Right cardiac atrium (tissue), 5 donors: ENCODE results near the gene DAB1. TPM values are rescaled to one million over a fixed set of nuclear protein-coding genes. Genes with fewer than 3 reads are reported as not detected.

Experiments used
- ATAC-seq, 2 donors: fragments of 200-7000 bp; cut with Tn5 transposase; one replicate each; pipeline versions ENCODE4 v1.8.0 to v1.9.1; 2020; ENCODE audit warnings: moderate library complexity in 2 of 2, mild to moderate bottlenecking in 1 of 2
- DNase-seq, 3 donors: peaks; one replicate each; pipeline ENCODE4 v3.0.0-alpha.2; 2020
- H3K27ac ChIP-seq: one replicate; pipeline ENCODE4 v1.5.1; 2013; ENCODE audit warnings: mild to moderate bottlenecking, low read length, control low read depth, moderate library complexity
- H3K27me3 ChIP-seq: one replicate; pipeline ENCODE4 v1.6.1; 2013; ENCODE audit not compliant: control insufficient read depth, insufficient read depth
- H3K4me1 ChIP-seq: one replicate; pipeline ENCODE4 v1.6.1; 2013; ENCODE audit warnings: low read length; ENCODE audit not compliant: control insufficient read depth, insufficient read depth
- H3K4me3 ChIP-seq: one replicate; pipeline ENCODE4 v1.5.1; 2013; ENCODE audit warnings: low read length, control low read depth
- H3K9me3 ChIP-seq: one replicate; pipeline ENCODE4 v1.6.1; 2013; ENCODE audit warnings: low read length; ENCODE audit not compliant: control insufficient read depth
- WGBS: extraction: QIAGEN DNeasy Blood & Tissue Kit; methylation state at CpG from one replicate; pipeline ENCODE4 v1.1.7; 2013; 5-methylcytosine and 5-hydroxymethylcytosine counted together
- intact Hi-C, 4 donors: fragments of 100-400 bp; cut with DNase I; formaldehyde crosslinking; loops; one replicate each; pipeline versions ENCODE4 v1.11.0 to v1.14.0; 2022 to 2023
- polyA plus RNA-seq: library from polyadenylated mRNA; stranded (reverse); fragments of 200-250 nt; gene quantifications from one replicate; pipeline ENCODE4 v1.2.3, GENCODE V29; 2013
- total RNA-seq, 4 donors: library from RNA; stranded (reverse); fragmentation: NEBNext Ultra II Directional; extraction: Animal tissue kit (Norgen Biotek cat#: 25700); gene quantifications; one replicate each; pipeline ENCODE4 v1.2.1, GENCODE V29; 2021
- donor health status: healthy with polysubstance abuse.
- donor health status: DM: no; HTN: yes; CAD: no.
- donor health status: DM: no; HTN: no; CAD: no.
- donor health status: DM: no; HTN: yes; CAD: no; lungs with severe emphysema.
- donor health status: DM: yes; HTN: yes; CAD: no.

Gene DAB1
- total and polyA plus RNA-seq, 5 donors = 2.5 to 10.8 (median 8.7) TPM

- Histone ChIP-seq H3K27ac (no peak overlapping the region), H3K9me3 (no peaks in the 10 kb centered on the region), H3K4me1 (peaks cover 2% of the 10 kb centered on the region), H3K27me3 (no peaks in the 10 kb centered on the region), H3K4me3 (no peak overlapping the region)
- WGBS = 41% methylated on average over 2 of the region's 2 CpGs
- ATAC-seq (no peak), DNase-seq (no peak)
- intact Hi-C loops = no loop called here
Measured at GRCh38 chr1:57381871-57382270, 42.0 kb downstream of the DAB1 start.

- WGBS = 81% methylated on average over 4 of the region's 4 CpGs
- H3K27me3 ChIP-seq = no peaks in the 10 kb centered on the region
Measured at GRCh38 chr1:57381426-57381825, 42.4 kb downstream of the DAB1 start.

GRCh38 chr1:57380923-57381322 is 42.9 kb downstream of the DAB1 start:
- intact Hi-C loops = no loop called here
- WGBS = 91% methylated on average over 3 of the region's 3 CpGs
- Histone ChIP-seq H3K4me3 (no peak overlapping the region), H3K27ac (no peak overlapping the region), H3K27me3 (no peaks in the 10 kb centered on the region), H3K4me1 (peaks cover 2% of the 10 kb centered on the region), H3K9me3 (no peaks in the 10 kb centered on the region)
- DNase-seq (no peak), ATAC-seq (no peak)

More at GRCh38 chr1:57381426-57381825, 42.4 kb downstream of the DAB1 start:
- intact Hi-C loops = no loop called here
- Histone ChIP-seq H3K4me1 (peaks cover 2% of the 10 kb centered on the region), H3K4me3 (no peak overlapping the region), H3K9me3 (no peaks in the 10 kb centered on the region), H3K27ac (no peak overlapping the region)
- DNase-seq = no peak
- no peak for ATAC-seq

GRCh38 chr1:57378534-57378933 is 45.3 kb downstream of the DAB1 start:
- intact Hi-C loops = no loop called here
- peaks cover 2% of the 10 kb centered on the region for H3K4me1 ChIP-seq
- ATAC-seq = no peak
- H3K27ac ChIP-seq = no peak overlapping the region
- 66% methylated on average over 2 of the region's 2 CpGs for WGBS
- no peak overlapping the region for H3K4me3 ChIP-seq
- DNase-seq = no peak
- no peaks in the 10 kb centered on the region for H3K27me3 ChIP-seq
- H3K9me3 ChIP-seq = no peaks in the 10 kb centered on the region

- no peak overlapping the region for H3K27ac ChIP-seq
- DNase-seq (no peak), ATAC-seq (no peak)
- H3K9me3 ChIP-seq = no peaks in the 10 kb centered on the region
- intact Hi-C loops = no loop called here
- no peaks in the 10 kb centered on the region for H3K27me3 ChIP-seq
- 62% methylated on average over 4 of the region's 4 CpGs for WGBS
- H3K4me3 ChIP-seq = no peak overlapping the region
- peaks cover 2% of the 10 kb centered on the region for H3K4me1 ChIP-seq
Measured at GRCh38 chr1:57377339-57378139, 46.3 kb downstream of the DAB1 start.

GRCh38 chr1:57376041-57376440 is 47.8 kb downstream of the DAB1 start:
- no peak for ATAC-seq
- Histone ChIP-seq H3K4me1 (peaks cover 2% of the 10 kb centered on the region), H3K4me3 (no peak overlapping the region), H3K9me3 (no peaks in the 10 kb centered on the region), H3K27ac (no peak overlapping the region), H3K27me3 (no peaks in the 10 kb centered on the region)
- intact Hi-C loops = no loop called here
- no peak for DNase-seq
- WGBS = 48% methylated on average over 1 of the region's 1 CpG

- DNase-seq (no peak), ATAC-seq (no peak)
- H3K4me3 ChIP-seq = no peak overlapping the region
- 90% methylated on average over 4 of the region's 4 CpGs for WGBS
- no peaks in the 10 kb centered on the region for H3K4me1 ChIP-seq
- intact Hi-C loops = no loop called here
- no peaks in the 10 kb centered on the region for H3K27me3 ChIP-seq
- no peak overlapping the region for H3K27ac ChIP-seq
- no peaks in the 10 kb centered on the region for H3K9me3 ChIP-seq
Measured at GRCh38 chr1:57369889-57370288, 54.0 kb downstream of the DAB1 start.

GRCh38 chr1:57367945-57368344 is 55.9 kb downstream of the DAB1 start:
- intact Hi-C loops = no loop called here
- Histone ChIP-seq H3K9me3 (no peaks in the 10 kb centered on the region), H3K27me3 (no peaks in the 10 kb centered on the region), H3K4me3 (no peak overlapping the region), H3K4me1 (no peaks in the 10 kb centered on the region), H3K27ac (no peak overlapping the region)
- DNase-seq (no peak), ATAC-seq (no peak)
- WGBS = 64% methylated on average over 2 of the region's 2 CpGs

GRCh38 chr1:57363643-57364042 is 60.2 kb downstream of the DAB1 start:
- ATAC-seq = no peak
- Histone ChIP-seq H3K4me1 (no peaks in the 10 kb centered on the region), H3K9me3 (no peaks in the 10 kb centered on the region), H3K4me3 (no peak overlapping the region), H3K27me3 (no peaks in the 10 kb centered on the region), H3K27ac (no peak overlapping the region)
- DNase-seq = no peak
- intact Hi-C loops = no loop called here
- WGBS = 72% methylated on average over 1 of the region's 1 CpG

GRCh38 chr1:57363165-57363564 is 60.7 kb downstream of the DAB1 start:
- Histone ChIP-seq H3K4me3 (no peak overlapping the region), H3K27me3 (no peaks in the 10 kb centered on the region), H3K9me3 (no peaks in the 10 kb centered on the region), H3K27ac (no peak overlapping the region), H3K4me1 (no peaks in the 10 kb centered on the region)
- intact Hi-C loops = no loop called here
- peak in 1 of 2 donors; percentile 43 for ATAC-seq
- 75% methylated on average over 6 of the region's 6 CpGs for WGBS
- no peak for DNase-seq

- 52% methylated on average over 2 of the region's 2 CpGs for WGBS
- DNase-seq (peak in 1 of 3 donors; percentile 7), ATAC-seq (peak; percentile 34 to 51)
- Histone ChIP-seq H3K4me1 (no peaks in the 10 kb centered on the region), H3K27ac (no peak overlapping the region), H3K9me3 (no peaks in the 10 kb centered on the region), H3K4me3 (no peak overlapping the region), H3K27me3 (no peaks in the 10 kb centered on the region)
- intact Hi-C loops = no loop called here
Measured at GRCh38 chr1:57362480-57362879, 61.4 kb downstream of the DAB1 start.

- DNase-seq = no peak
- 64% methylated on average over 2 of the region's 2 CpGs for WGBS
- Histone ChIP-seq H3K4me3 (no peak overlapping the region), H3K27me3 (no peaks in the 10 kb centered on the region), H3K9me3 (no peaks in the 10 kb centered on the region), H3K27ac (no peak overlapping the region), H3K4me1 (no peaks in the 10 kb centered on the region)
- ATAC-seq = no peak
- intact Hi-C loops = no loop called here
Measured at GRCh38 chr1:57361516-57361915, 62.3 kb downstream of the DAB1 start.
